ENCODE data around the gene AQP7.

AQP7 gene

GRCh38 chr9:33408087-33408486 is 5.7 kb upstream of the AQP7 start:
- Histone ChIP-seq H3K4me1 (ENCODE audit: low read length) (no peaks in the 10 kb centered on the region), H4K20me1 (ENCODE audit: insufficient read depth, low read length) (no peaks in the 10 kb centered on the region), H3F3A (ENCODE audit: insufficient read depth, low read length) (no peaks in the 10 kb centered on the region), H3K36me3 (replicated peaks; ENCODE audit: insufficient read depth, low read length) (no peaks in the 10 kb centered on the region), H3K9me3 (replicated peaks; ENCODE audit: insufficient read depth, low read length) (no peaks in the 10 kb centered on the region), H2AFZ (ENCODE audit: low read length) (no peak overlapping the region), H3K79me2 (ENCODE audit: low read length) (no peaks in the 10 kb centered on the region), H3K9me2 (replicated peaks; ENCODE audit: insufficient read depth, low read length) (no peaks in the 10 kb centered on the region), H3K27me3 (replicated peaks; ENCODE audit: insufficient read depth, low read length) (no peaks in the 10 kb centered on the region), H3K27ac (ENCODE audit: low read length) (no peak overlapping the region), H3K4me2 (ENCODE audit: low read depth, low read length) (no peak overlapping the region), H3K9ac (ENCODE audit: low read length) (no peak overlapping the region), H3K4me3 (ENCODE audit: low read length) (no peak overlapping the region)
- no peak for TF ChIP-seq CTCF (IDR thresholded peaks at IDR 0.05; ENCODE audit: low read length)
- no peak for TF ChIP-seq EZH2 (optimal IDR thresholded peaks at IDR 0.05; ENCODE audit: low read depth, low read length)
- no peak for DNase-seq

GRCh38 chr9:33407061-33407460 is 4.7 kb upstream of the AQP7 start:
- no peak for DNase-seq
- H3K9me2 ChIP-seq (replicated peaks; ENCODE audit: insufficient read depth, low read length), result no peaks in the 10 kb centered on the region
- no peak overlapping the region for H3K4me2 ChIP-seq (ENCODE audit: low read depth, low read length)
- no peak for TF ChIP-seq EZH2phosphoT487 (IDR thresholded peaks at IDR 0.05; ENCODE audit: low read length)
- no peak for TF ChIP-seq EZH2 (optimal IDR thresholded peaks at IDR 0.05; ENCODE audit: low read depth, low read length)
- TF ChIP-seq CTCF (IDR thresholded peaks at IDR 0.05; ENCODE audit: low read length), result no peak
- no peak overlapping the region for H3K27ac ChIP-seq (ENCODE audit: low read length)
- H3K4me1 ChIP-seq (ENCODE audit: low read length), result no peaks in the 10 kb centered on the region
- no peaks in the 10 kb centered on the region for H3K79me2 ChIP-seq (ENCODE audit: low read length)
- no peak overlapping the region for H3K4me3 ChIP-seq (ENCODE audit: low read length)
- no peak overlapping the region for H2AFZ ChIP-seq (ENCODE audit: low read length)
- H3F3A ChIP-seq (ENCODE audit: insufficient read depth, low read length), result no peaks in the 10 kb centered on the region
- H3K36me3 ChIP-seq (replicated peaks; ENCODE audit: insufficient read depth, low read length), result no peaks in the 10 kb centered on the region
- H4K20me1 ChIP-seq (ENCODE audit: insufficient read depth, low read length), result no peaks in the 10 kb centered on the region
- no peaks in the 10 kb centered on the region for H3K9me3 ChIP-seq (replicated peaks; ENCODE audit: insufficient read depth, low read length)
- no peak overlapping the region for H3K9ac ChIP-seq (ENCODE audit: low read length)
- H3K27me3 ChIP-seq (replicated peaks; ENCODE audit: insufficient read depth, low read length), result no peaks in the 10 kb centered on the region

GRCh38 chr9:33404788-33405362 is 2.5 kb upstream of the AQP7 start:
- no peaks in the 10 kb centered on the region for H3F3A ChIP-seq (ENCODE audit: insufficient read depth, low read length)

More at GRCh38 chr9:33404788-33405362, 2.5 kb upstream of the AQP7 start:
- Histone ChIP-seq H3K9me3 (replicated peaks; ENCODE audit: insufficient read depth, low read length) (no peaks in the 10 kb centered on the region), H3K4me2 (ENCODE audit: low read depth, low read length) (no peak overlapping the region), H3K27me3 (replicated peaks; ENCODE audit: insufficient read depth, low read length) (no peaks in the 10 kb centered on the region), H4K20me1 (ENCODE audit: insufficient read depth, low read length) (no peaks in the 10 kb centered on the region), H3K36me3 (replicated peaks; ENCODE audit: insufficient read depth, low read length) (no peaks in the 10 kb centered on the region), H3K4me1 (ENCODE audit: low read length) (no peaks in the 10 kb centered on the region), H3K27ac (ENCODE audit: low read length) (no peak overlapping the region), H3K79me2 (ENCODE audit: low read length) (no peaks in the 10 kb centered on the region), H3K4me3 (ENCODE audit: low read length) (no peak overlapping the region), H3K9me2 (replicated peaks; ENCODE audit: insufficient read depth, low read length) (no peaks in the 10 kb centered on the region), H2AFZ (ENCODE audit: low read length) (no peak overlapping the region), H3K9ac (ENCODE audit: low read length) (no peak overlapping the region)
- DNase-seq, result no peak
- TF ChIP-seq EZH2 (optimal IDR thresholded peaks at IDR 0.05; ENCODE audit: low read depth, low read length) (no peak), CTCF (IDR thresholded peaks at IDR 0.05; ENCODE audit: low read length) (no peak), EZH2phosphoT487 (IDR thresholded peaks at IDR 0.05; ENCODE audit: low read length) (no peak)
